ENCODE measurements around the gene LRP5. TPM values are rescaled to one million over a fixed set of nuclear protein-coding genes. Genes with fewer than 3 reads are reported as not detected.
"Not testable (repeated sequence)": the region's sequence is repeated elsewhere in the genome, so short reads cannot be mapped to it uniquely, and the experiment has no call there.

The LRP5 gene
- total RNA-seq, 4 donors from 2014 or later, result 19.1 to 86.2 (median 43.9) TPM

- DNase-seq, result no peak
- TF ChIP-seq POLR2A (IDR thresholded peaks at IDR 0.05) (no peak), CTCF (IDR thresholded peaks at IDR 0.05) (no peak)
- no peak overlapping the region for H3K4me3 ChIP-seq
- intact Hi-C loops (cut with DNase I; ENCODE audit: low total_unique reads), result loop anchor here (5.0 kb wide), 1 partner anchor 42 kb away; no protein-coding TSS in a partner anchor
- no peaks in the 10 kb centered on the region for H3K27me3 ChIP-seq
- no peaks in the 10 kb centered on the region for H3K36me3 ChIP-seq
- no peak overlapping the region for H3K27ac ChIP-seq
- no peaks in the 10 kb centered on the region for H3K9me3 ChIP-seq
- H3K4me1 ChIP-seq, result no peaks in the 10 kb centered on the region
These were observed 13.5 kb upstream of the LRP5 start for GRCh38 chr11:68298659-68299516.

GRCh38 chr11:68299517-68299879, 12.9 kb upstream of the LRP5 start:
- H3K27me3 ChIP-seq, DNase-seq: not testable (repeated sequence)
- intact Hi-C loops (cut with DNase I; ENCODE audit: low total_unique reads), result loop anchor here (5.0 kb wide), 1 partner anchor 42 kb away; no protein-coding TSS in a partner anchor

GRCh38 chr11:68300076-68300830, 12.1 kb upstream of the LRP5 start:
- intact Hi-C loops (cut with DNase I; ENCODE audit: low total_unique reads), result no loop called here
- TF ChIP-seq CTCF (IDR thresholded peaks at IDR 0.05) (no peak), POLR2A (IDR thresholded peaks at IDR 0.05) (no peak)
- DNase-seq, result no peak
- Histone ChIP-seq H3K27me3 (no peaks in the 10 kb centered on the region), H3K27ac (no peak overlapping the region), H3K9me3 (no peaks in the 10 kb centered on the region), H3K36me3 (no peaks in the 10 kb centered on the region), H3K4me1 (no peaks in the 10 kb centered on the region), H3K4me3 (no peak overlapping the region)

More at GRCh38 chr11:68299517-68299879, 12.9 kb upstream of the LRP5 start:
- H3K4me3 ChIP-seq, H3K36me3 ChIP-seq, H3K27ac ChIP-seq, H3K4me1 ChIP-seq, H3K9me3 ChIP-seq: not testable (repeated sequence)

GRCh38 chr11:68302256-68302655, 10.1 kb upstream of the LRP5 start:
- DNase-seq, result no peak
- no peaks in the 10 kb centered on the region for H3K36me3 ChIP-seq
- no peaks in the 10 kb centered on the region for H3K4me1 ChIP-seq
- no peak overlapping the region for H3K27ac ChIP-seq
- H3K4me3 ChIP-seq, result no peak overlapping the region
- no peaks in the 10 kb centered on the region for H3K27me3 ChIP-seq
- intact Hi-C loops (cut with DNase I; ENCODE audit: low total_unique reads), result no loop called here
- TF ChIP-seq POLR2A (IDR thresholded peaks at IDR 0.05), result no peak
- no peak for TF ChIP-seq CTCF (IDR thresholded peaks at IDR 0.05)
- H3K9me3 ChIP-seq, result no peaks in the 10 kb centered on the region

- Histone ChIP-seq H3K4me3 (no peak overlapping the region), H3K27ac (no peak overlapping the region), H3K27me3 (no peaks in the 10 kb centered on the region), H3K9me3 (no peaks in the 10 kb centered on the region), H3K4me1 (no peaks in the 10 kb centered on the region), H3K36me3 (no peaks in the 10 kb centered on the region)
- no peak for DNase-seq
- TF ChIP-seq POLR2A (IDR thresholded peaks at IDR 0.05) (no peak), CTCF (IDR thresholded peaks at IDR 0.05) (no peak)
- intact Hi-C loops (cut with DNase I; ENCODE audit: low total_unique reads), result no loop called here
These were observed 9.7 kb upstream of the LRP5 start for GRCh38 chr11:68302670-68303069.
